A673 (cell line): ENCODE data around the gene NAT16.

Experiments used
- EZH2 ChIP-seq: fragments of 200-600 bp; sonication (generic); IDR thresholded peaks from 2 replicates; pipeline ENCODE4 v1.6.1; 2017; ENCODE audit warnings: borderline replicate concordance, low read depth, mild to moderate bottlenecking, mixed read lengths, antibody characterized with exemption, low read length; ENCODE audit not compliant: poor library complexity, severe bottlenecking
- TF ChIP-seq, protein P1 (sequence below): fragments of 300-800, 200-600 bp; sonication (generic); conservative IDR thresholded peaks from 2 replicates; pipeline ENCODE4 v1.5.1; 2017; ENCODE audit warnings: low read depth, mild to moderate bottlenecking, antibody characterized with exemption, low read length, moderate library complexity, mixed read lengths

DNA sequence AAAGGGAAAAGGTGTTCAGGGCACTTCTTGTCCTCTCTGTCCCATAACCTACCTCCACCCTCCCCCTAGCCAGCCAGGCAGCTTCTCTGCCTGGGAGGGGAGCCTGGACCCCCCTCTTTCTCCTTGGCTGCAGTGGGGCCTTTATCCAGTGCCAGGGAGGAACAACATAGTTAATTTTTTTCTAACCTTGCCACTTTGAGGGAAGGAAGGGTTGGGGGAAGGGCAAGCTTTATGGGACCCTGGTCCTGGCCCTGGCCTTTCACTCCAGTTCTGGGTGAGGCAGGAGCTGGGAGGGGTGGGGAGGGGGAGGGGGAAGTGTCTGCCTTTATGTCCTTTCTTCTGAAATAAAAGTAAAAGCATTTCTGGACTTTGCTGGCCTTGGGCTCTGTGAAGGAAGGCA, 19.2 kb downstream of the NAT16 start:
- TF ChIP-seq, protein P1, sequence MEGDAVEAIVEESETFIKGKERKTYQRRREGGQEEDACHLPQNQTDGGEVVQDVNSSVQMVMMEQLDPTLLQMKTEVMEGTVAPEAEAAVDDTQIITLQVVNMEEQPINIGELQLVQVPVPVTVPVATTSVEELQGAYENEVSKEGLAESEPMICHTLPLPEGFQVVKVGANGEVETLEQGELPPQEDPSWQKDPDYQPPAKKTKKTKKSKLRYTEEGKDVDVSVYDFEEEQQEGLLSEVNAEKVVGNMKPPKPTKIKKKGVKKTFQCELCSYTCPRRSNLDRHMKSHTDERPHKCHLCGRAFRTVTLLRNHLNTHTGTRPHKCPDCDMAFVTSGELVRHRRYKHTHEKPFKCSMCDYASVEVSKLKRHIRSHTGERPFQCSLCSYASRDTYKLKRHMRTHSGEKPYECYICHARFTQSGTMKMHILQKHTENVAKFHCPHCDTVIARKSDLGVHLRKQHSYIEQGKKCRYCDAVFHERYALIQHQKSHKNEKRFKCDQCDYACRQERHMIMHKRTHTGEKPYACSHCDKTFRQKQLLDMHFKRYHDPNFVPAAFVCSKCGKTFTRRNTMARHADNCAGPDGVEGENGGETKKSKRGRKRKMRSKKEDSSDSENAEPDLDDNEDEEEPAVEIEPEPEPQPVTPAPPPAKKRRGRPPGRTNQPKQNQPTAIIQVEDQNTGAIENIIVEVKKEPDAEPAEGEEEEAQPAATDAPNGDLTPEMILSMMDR, result no peak
- TF ChIP-seq EZH2, result no peak
